Measurements from ENCODE around the gene SPTBN1.

The SPTBN1 gene

DNA sequence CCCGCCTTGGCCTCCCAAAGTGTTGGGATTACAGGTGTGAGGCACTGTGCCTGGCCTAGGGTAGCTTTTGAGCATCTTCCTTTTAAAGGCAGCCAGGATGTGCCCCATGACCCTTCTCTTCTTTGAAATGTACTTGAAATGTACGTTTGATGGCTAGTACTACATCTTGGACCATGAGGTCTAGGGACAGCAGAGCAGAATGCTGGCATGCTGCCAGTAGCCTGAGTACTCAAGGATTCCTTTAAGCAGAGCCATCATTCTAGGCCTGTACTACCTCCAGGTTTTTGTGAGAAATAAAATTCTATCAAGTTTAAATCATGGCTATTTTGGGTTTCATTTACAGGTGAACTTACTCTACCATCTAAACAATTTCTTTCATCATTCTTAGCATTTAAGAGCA, 264.4 kb downstream of the SPTBN1 start:
- no peaks in the 10 kb centered on the region for H3K4me1 ChIP-seq (ENCODE audit: control insufficient read depth, insufficient read depth, low read length, unreplicated experiment)
- H3K36me3 ChIP-seq (ENCODE audit: insufficient read depth, low read length), result no peaks in the 10 kb centered on the region
- H3K79me2 ChIP-seq (ENCODE audit: control insufficient read depth, insufficient read depth, low read length, unreplicated experiment), result no peaks in the 10 kb centered on the region
- H3K27me3 ChIP-seq (ENCODE audit: insufficient read depth, low read length), result peaks cover 7% of the 10 kb centered on the region
- no peak overlapping the region for H3K27ac ChIP-seq (ENCODE audit: low read depth, low read length)
- H3K4me3 ChIP-seq (ENCODE audit: low read depth, low read length), result no peak overlapping the region
- H2AFZ ChIP-seq (ENCODE audit: low read length, unreplicated experiment), result no peak overlapping the region

Measured in ACC112 (cell line).